ENCODE measurements around the gene KIF3A.

KIF3A gene

DNA sequence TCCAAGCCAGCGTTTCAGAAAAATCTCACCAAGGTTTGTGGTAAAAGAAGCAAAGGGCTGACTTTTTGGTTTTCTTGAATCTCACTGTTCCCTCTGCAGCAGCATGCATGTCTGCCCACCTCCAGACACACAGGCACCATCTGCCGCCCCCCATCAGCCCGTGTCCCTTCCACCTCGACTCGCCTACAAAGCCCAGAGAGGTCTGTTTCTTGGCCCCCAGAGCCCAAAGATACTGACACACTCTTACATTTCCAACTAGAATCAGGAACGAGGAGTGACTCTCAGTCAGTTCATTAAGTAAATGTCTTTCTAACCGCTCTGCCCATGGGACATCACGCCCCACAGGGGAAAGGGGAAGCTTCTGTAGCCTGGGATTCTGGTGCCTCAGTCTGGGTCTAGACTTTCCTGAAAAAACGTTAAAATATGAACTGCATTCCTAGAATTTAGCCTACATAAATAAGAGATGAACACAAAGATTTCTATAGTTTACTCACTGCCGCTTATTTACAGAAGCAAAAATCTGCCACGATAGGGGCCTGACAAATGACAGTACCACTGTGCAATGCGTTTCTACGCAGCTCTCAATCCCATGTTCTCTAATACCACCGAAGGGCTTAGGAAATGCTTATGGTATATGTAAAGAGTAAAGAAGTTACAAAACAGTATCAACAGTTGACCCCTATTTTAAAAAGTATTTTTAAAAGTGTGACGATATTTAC, 59.5 kb downstream of the KIF3A start:
- DNase-seq (ENCODE audit: low read depth), result no peak

DNA sequence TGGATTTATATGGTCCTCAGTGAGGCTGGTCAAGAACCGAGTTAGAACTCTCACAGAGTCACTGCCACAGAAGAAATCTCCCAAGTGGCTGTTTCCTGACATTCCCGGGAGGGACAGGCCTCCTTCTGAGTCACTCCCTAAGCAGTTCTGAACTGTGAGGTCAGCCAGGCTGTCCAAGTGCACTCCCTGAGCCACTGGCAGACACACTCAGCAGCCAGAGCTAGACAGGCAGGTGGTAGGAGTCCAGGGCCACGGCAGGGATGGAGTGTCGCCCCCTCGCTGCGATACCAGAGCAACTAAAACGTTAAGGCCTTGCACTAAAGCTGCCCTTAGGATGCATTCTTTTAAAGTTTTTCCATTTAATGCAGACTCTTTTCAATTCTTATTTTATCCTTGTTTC, 60.2 kb downstream of the KIF3A start:
- no peak for DNase-seq (ENCODE audit: low read depth)

DNA sequence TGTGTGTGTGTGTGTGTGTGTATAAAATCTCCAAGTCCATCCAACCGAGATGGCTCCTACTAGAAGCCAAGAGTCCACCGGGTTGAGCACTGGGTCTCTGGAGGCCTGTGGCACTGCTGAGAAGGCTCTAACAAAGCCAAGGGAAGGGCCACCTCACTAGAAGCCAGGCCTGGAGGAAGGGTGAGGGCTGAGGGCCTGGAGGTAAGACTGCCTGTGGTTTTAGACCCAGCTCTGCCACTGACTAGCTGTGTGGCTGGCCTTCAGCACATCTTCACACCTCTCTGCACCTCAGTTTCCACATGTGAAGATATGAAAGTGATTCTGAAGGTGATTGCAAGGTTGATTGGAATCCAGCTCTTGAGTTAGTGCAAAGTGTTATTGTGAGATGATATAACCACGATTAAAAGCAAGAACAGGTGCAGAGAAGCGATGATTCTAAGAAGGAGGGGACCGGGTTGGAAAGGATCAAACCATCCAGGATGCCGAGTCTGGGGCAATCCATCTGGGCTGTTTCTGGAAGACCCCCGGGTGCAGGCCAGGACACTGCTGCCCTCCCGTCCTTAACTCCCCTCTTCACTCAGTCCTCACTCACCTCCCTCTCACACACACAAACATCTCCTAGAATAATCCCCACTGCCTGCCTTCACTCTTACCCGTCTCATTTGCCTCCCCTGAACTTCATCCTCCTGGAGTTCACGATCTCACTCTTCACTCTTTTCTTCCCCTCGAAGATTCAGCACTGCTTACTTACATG, 61.2 kb downstream of the KIF3A start:
- no peak for DNase-seq (ENCODE audit: low read depth)

DNA sequence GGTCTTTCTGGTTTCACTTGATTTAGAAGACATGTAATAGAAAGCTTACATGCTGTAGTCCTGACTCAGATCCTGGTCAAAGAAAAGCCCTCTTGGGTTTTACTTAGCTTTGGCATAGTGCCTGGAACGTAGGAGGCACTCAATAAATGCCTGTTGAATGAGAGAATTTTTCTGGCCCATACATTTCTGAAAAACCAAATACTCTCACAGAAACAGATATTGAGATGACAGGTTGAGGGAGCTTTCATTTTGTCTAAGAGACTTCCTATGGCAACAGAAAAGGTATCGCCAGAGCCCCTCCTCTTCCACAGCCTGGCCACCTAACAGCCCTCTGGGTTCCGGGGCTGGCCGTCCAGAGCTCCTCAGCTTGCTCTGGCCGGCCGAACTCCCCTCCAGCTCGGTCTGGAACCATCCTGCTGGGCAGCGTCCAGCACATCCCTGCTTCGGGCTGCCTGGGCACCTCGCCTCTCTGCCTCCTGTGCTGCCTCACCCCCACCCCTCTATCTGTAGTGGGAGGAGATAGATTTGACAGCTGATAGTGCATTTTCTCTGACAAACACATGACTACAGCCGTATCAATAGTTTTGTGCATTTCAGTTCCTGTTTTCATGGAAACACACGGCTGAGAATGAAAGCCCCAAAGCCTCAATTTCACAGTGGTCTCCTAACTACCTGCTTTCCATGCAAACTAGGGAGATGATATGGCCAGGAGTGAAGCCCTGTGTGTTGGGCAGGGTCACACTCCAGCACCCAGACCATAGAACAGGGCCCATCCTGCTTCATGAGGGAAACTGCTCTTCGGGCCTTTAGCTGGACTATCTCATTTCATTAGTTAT, 62.5 kb downstream of the KIF3A start:
- DNase-seq (ENCODE audit: low read depth), result no peak

DNA sequence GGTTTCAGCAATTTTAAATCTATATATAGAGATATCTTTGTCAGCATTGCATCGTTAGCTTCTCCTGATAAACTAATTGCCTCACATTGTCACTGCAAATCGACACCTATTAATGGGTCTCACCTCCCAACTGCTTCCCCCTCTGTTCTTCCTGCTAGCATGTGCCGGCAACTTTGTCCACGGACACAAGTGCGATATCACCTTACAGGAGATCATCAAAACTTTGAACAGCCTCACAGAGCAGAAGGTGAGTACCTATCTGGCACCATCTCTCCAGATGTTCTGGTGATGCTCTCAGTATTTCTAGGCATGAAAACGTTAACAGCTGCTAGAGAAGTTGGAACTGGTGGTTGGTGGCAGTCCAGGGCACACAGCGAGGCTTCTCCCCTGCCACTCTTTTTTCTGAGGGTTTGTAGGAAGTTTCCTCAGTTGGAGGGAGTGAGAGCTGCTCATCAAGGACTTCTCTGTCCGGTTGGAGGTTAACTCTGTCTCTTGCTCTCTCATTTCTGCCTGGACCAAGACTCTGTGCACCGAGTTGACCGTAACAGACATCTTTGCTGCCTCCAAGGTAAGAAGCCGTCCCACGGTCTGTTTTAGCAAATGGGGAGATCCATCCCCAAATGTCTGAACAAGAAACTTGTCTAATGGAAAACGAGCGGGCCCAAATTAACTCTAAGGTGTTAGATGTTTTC, 63.3 kb downstream of the KIF3A start, which contains the start of gene IL4:
Gene IL4 (plus strand): TSS at position 51 of the 692 bp plus-strand sequence. CDS start 62 bp downstream, at position 113.
- DNase-seq (ENCODE audit: low read depth), result no peak

DNA sequence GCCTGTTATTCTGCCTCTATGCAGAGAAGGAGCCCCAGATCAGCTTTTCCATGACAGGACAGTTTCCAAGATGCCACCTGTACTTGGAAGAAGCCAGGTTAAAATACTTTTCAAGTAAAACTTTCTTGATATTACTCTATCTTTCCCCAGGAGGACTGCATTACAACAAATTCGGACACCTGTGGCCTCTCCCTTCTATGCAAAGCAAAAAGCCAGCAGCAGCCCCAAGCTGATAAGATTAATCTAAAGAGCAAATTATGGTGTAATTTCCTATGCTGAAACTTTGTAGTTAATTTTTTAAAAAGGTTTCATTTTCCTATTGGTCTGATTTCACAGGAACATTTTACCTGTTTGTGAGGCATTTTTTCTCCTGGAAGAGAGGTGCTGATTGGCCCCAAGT, 63.9 kb downstream of the KIF3A start:
- DNase-seq (ENCODE audit: low read depth), result no peak

DNA sequence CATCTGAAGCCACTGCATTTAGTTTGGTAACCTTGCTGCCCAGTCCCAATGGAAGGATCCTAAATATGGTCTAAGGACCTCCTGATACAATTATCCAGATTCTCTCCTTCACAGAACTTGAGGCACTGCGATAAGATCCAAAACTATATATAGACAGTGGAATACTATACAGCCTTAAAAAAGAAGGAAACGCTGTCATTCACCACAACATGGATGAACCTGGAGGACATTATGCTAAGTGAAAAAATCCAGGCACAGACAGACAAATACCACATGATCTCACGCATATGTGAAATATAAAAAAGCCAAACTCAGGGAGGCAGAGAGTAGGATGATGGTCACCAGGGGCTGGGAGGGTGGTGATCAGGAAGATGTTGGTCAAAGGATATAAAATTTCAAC, 66.3 kb downstream of the KIF3A start:
- DNase-seq (ENCODE audit: low read depth), result no peak

DNA sequence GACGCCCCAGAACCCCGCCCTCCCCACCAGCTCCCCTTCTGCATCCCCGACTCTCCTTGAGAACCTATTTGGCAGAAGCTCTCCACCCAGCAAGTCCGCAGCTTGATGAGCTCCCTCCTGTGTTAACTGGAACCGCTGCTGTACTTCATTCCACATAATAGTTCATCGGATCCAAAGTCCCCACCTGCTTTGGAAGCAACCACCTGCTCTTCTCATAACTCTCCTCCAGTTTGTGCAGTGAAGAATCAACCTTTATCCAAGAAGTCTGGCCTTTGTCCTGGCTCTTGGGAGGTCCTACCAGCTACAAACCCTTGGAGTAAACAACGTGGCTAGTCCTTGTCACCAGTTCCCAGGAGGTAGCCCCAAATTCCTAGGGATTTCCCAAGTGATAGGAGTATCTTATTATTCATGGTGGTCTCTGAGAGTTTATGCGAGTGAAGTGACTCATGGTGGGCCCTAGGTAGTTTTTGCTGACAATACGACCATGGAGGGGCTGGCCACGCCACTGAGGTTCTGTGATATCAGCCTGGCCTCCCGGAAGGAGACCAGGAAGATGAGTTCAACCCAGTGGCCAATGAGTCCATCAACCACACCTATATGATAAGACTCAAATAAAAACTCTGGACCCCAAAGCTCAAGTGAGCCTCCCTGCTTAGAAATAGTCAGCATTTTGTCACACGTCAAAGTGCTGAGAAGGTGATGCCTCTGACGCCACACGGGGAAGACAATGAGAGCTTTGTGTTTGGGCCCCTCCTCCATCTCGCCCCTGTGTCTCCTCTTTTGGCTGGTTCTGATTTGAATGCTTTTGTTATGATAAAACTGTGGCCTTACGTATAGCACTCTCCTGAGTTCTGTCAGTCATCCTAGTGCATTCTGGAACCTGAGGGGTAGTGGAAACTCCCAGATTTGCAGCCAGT, 67.1 kb downstream of the KIF3A start:
- DNase-seq (ENCODE audit: low read depth), result no peak

DNA sequence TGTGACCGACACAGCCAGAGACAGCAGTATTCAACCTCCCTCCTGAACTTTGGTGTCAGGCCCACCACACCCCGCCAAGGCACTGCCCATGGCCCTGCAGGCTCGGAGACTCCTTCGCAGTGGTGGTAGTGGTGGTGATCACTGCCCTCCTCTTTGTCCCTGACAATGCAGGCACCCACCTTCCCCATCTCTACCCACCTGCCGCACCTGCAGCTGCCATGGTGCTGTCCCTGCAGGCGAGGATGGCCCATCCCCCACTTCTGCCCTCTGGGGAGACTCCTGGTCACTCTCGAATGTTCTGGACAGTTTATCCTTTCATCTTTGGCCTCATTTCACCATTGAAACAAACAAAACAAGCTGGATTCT, 67.9 kb downstream of the KIF3A start:
- DNase-seq (ENCODE audit: low read depth), result no peak

DNA sequence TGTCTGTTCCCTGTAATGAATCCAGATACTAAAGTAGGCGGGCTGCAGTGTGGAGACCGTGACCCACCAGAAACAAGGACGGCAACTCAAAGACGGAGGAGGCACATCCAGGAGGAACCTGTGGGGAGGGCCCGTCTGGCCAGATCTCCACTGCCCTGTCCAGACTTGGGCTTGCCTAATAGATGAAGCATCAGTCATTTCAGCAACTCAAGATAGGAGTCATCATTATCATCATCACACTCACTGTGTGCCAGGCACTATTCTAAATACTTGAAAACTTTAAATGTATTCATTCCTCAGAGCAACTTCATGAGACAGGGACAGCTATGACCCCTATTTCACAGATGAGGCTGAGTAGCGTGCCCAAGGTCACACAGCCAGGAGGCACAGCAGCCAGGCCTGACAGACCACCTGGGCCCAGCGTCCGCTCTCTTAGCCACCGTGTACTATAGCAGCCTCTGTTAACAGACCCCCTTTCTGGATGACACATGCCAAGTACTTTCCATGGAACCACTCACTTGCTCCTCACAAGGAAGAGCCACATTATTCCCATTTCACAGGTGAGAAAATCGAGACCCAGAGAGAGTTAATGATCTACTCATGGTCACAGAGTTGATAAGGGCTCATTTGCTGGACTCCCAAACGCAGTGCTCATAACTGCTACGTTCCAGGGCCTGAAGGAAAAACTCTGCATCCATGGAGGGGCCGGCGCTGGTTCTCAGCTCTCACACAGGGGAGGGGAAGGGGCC, 68.5 kb downstream of the KIF3A start:
- no peak for DNase-seq (ENCODE audit: low read depth)

DNA sequence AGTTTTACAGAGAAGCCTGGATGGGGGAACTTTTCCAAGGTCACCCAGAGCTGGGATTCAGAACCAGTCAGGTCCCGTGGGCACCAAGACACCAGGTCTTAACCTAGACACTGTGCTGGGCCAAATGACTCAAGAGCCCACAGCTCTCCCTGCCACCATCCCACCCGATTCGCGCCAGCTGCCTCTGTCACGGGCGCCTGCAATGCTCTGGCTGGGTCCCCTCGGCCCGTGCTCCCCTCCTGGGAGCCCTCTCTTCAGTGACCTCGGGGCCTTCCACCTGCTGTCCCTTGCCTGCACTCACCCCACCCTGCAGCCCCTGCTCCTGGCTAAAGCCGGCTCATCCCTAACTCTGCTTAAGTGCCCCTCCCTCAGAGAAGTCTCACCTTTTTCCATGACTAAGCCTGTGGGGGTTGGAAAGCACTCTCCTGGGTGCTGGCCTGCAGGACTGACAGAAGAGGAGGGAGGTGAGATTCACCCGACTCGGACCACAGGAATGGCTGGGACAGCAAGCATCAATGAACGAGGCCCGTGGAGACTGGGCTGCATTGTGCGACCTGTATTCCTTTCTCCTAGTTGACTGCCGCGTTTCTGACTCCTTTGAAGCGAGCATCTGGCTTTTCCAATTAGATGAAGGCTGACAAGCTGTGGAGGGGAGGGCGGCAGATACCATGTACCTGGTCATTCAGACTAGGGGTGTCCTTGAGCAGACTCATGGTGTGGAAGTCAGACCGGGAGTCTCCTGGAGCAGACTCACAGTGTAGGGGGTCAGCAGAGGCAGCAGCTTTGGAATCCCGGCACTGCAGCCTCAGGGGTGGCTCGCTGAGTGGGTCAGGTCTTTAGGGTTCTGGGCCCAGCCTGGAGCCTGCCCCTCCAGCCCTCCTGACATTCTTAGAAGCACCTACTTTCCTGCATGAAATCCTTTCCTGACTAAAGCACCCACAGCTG, 69.3 kb downstream of the KIF3A start:
- DNase-seq (ENCODE audit: low read depth), result no peak

DNA sequence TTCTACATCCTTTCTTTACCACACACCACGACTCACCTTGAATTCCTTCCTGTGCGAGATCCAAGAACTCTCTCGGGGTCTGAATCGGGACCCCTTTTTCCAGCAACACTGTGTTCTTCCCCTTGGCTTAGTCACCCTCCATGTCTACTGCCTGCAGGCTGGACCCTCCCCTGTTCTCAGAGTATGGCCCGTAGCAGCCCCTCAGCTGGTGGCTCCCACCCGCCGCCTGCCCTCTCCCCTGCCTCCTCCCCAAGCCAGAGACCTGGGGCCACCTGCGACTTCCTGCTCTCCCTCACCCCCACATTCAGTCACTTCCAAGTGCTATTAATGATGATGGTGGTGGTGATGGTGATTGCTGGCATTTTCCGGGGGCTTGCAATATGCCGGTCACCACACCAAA, 70.0 kb downstream of the KIF3A start:
- DNase-seq (ENCODE audit: low read depth), result no peak

DNA sequence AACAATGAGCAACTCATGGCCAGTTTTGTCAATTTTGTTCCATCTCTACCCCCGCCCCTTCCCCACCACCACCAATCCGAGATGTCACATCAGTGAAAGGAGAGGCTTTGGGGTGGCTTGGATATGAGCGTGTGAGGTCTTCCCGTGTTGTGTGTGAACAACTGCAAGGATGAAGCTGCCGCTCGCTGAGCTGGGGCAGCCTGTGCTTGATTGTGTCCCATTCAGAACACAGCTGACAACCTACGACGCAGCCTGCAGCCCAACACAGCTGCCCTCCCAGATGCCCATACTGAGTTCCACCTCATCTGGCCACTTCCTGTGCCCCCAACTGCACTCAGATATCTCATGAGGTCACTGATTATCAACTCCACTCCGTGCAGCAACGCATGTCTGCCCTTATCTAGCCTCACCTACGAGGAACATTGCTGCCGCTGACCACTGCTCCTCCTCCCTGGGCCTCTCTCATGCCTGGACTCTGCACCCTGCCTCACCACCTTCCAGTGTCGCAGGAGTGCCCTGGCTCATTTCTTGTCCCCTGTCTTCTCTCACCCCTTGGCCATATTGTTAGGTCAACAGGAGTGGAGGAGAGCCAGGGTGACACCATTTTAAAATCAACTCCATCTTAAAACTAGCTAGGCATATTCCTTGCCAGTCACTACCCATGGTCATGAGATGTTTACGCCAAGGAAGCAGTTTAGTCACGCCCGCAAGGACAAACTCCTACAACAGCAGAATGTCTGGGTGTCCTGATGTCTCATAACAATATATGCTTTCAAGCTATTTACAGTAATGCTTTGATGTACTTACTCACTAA, 70.8 kb downstream of the KIF3A start:
- DNase-seq (ENCODE audit: low read depth), result no peak

DNA sequence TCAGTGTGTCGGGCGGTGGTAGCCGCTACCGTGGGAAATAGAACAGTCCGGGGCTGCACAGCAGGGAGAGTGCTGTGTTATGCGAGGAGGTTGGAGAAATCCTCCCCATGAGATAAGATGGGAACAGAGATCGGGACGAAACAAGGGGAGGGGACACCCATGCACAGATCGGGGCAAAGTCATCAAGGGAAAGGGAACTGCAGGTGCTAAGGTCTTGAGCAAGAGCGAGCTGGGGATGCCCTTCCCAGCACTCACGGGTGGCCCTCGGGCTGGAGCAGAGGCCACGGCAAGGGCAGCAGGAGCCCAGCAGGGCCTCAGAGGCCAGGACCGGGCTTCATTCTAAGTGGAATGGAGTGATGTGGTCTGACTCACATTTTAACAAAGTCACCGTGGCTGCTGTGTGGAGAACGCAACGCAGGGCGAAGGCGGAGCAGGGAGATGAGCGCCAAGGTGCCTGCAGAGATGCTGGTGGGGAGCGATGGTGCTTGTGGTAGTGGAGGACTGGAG, 71.7 kb downstream of the KIF3A start:
- DNase-seq (ENCODE audit: low read depth), result no peak

DNA sequence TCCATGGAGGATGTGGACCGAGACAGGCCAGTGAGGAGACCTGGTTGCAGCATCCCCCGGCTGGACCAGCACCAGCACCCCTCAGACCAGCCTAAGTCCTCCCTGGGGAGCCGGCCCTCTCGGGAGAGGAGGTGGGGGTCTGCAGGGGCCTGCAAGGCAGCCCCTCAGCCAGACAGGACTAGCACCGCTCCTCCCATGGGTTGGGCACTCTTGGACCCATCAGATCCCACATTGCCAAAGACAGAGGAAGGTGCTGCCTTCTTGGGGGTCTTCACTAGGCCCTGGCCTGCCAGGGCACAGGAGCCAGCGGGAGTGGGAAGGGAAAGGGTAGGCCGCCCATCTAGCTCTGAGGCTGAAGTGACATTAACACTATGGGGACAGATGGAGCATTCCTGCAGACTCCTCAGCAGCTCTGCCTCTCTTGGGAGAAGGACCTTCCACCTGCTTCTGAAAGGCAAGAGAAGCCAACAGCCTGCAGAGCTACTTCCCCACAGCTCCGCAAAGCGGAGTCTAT, 72.6 kb downstream of the KIF3A start:
- no peak for DNase-seq (ENCODE audit: low read depth)

DNA sequence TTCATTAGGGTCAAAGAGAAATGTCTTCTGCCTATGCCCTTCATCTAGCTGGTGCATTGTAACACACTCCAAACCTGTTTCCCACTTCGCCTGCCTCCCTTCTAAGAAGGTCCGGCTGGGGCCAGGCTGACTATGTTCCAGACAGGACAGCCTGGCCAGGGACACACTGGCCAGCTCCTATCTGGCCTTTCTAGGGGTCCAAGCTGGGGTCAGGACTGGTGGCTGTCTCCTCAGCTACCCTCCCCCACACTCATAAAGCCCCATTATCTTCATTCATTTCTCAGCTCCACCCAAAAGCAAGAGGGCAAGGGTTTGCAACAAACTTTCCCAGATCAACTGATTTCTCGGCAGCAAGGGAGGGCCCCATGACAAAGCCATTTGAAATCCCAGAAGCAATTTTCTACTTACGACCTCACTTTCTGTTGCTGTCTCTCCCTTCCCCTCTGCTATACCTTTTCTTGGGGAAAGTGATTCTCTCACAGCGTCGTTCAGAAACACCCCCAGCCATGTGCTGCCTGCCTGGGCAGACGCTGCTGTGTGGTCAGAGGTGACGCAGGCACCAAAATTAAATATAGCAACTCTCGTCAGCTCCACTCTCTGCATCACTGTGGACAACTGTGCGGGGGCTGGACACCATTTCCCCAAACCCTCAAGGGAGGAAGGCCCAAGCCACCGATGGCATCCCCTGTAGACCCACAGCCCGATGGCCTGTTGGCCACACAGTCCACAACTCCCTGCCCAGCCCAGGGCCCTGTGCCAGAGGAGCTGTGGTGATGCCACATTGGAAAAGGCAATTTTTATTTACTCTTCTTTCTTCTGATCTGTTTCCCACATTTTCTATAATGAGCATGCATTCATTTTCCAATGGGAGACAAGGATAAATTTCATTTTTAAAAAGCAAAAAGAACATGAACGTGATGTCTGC, 73.3 kb downstream of the KIF3A start:
- DNase-seq (ENCODE audit: low read depth), result no peak
